K562 (cell line): Measurements from ENCODE around the gene MYG1. TPM values are rescaled to one million over a fixed set of nuclear protein-coding genes. Genes with fewer than 3 reads are reported as not detected.

Source experiments
- ATF7 ChIP-seq: fragments of 450-650 bp; IDR thresholded peaks from 2 replicates; pipeline ENCODE4 v1.7.1; 2014; ENCODE audit warnings: mild to moderate bottlenecking, moderate library complexity
- CEBPG ChIP-seq, 3 experiments: fragments of 200-800 bp in 1 of 3; sonication (Bioruptor generic) in 1 of 3; sonication (generic) in 1 of 3; formaldehyde crosslinking in 1 of 3; IDR thresholded peaks in 2 of 3; conservative IDR thresholded peaks in 1 of 3; 2 replicates each; pipeline versions ENCODE4 v1.6.1 to v1.8.0; 2016 to 2022; ENCODE audit warnings: missing compliant biosample characterization in 2 of 3, missing genetic modification characterization in 2 of 3, mild to moderate bottlenecking in 1 of 3, missing genetic modification reagents in 1 of 3
- EGR1 ChIP-seq: fragments of 450-650 bp; conservative IDR thresholded peaks from 2 replicates; pipeline ENCODE4 v1.6.1; 2017; ENCODE audit warnings: mild to moderate bottlenecking
- GTF2E2 ChIP-seq: fragments of 200-800 bp; sonication (Bioruptor generic); IDR thresholded peaks from 2 replicates; pipeline ENCODE4 v1.6.1; 2016; ENCODE audit warnings: missing genetic modification characterization, missing compliant biosample characterization
- HDAC1 ChIP-seq, 2 experiments: fragments of 450-650 bp; IDR thresholded peaks; 2 replicates each; pipeline ENCODE4 v1.6.1; 2016 to 2017; ENCODE audit warnings: inconsistent platforms in 1 of 2, mild to moderate bottlenecking in 1 of 2, moderate library complexity in 1 of 2
- HDAC2 ChIP-seq: fragments of 450-650 bp; IDR thresholded peaks from 2 replicates; pipeline ENCODE4 v1.6.1; 2016; ENCODE audit warnings: mild to moderate bottlenecking
- KDM5B ChIP-seq: fragments of 200-600 bp; sonication (generic); IDR thresholded peaks from 2 replicates; pipeline ENCODE4 v1.6.1; 2012; ENCODE audit warnings: low read depth, mild to moderate bottlenecking, moderate library complexity, low read length, control low read depth, inconsistent platforms; ENCODE audit not compliant: insufficient replicate concordance
- MEIS2 ChIP-seq: fragments of 450-650 bp; IDR thresholded peaks from 2 replicates; pipeline ENCODE4 v1.6.1; 2014; ENCODE audit warnings: mild to moderate bottlenecking; ENCODE audit not compliant: partially characterized antibody
- POLR2G ChIP-seq: fragments of 200-400 bp; formaldehyde crosslinking; IDR thresholded peaks from 2 replicates; pipeline ENCODE4 v1.6.1; 2017; ENCODE audit warnings: low read depth, mild to moderate bottlenecking, antibody characterized with exemption, low read length, moderate library complexity
- PYGO2 ChIP-seq: fragments of 450-650 bp; IDR thresholded peaks from 2 replicates; pipeline ENCODE4 v1.6.1; 2016; ENCODE audit warnings: mild to moderate bottlenecking, missing genetic modification characterization, moderate library complexity, missing compliant biosample characterization
- SAP30 ChIP-seq: fragments of 200-600 bp; sonication (generic); IDR thresholded peaks from 2 replicates; pipeline ENCODE4 v1.6.1; 2012; ENCODE audit warnings: borderline replicate concordance, low read depth, mild to moderate bottlenecking, moderate library complexity, low read length, control low read depth, inconsistent platforms; ENCODE audit not compliant: insufficient read depth, poor library complexity, severe bottlenecking
- SMAD1 ChIP-seq: fragments of 150-350 bp; IDR thresholded peaks from 2 replicates; pipeline ENCODE4 v1.6.1; 2014; ENCODE audit warnings: low read length, low read depth; ENCODE audit not compliant: partially characterized antibody
- TAF7 ChIP-seq: fragments of 450-650 bp; IDR thresholded peaks from 2 replicates; pipeline ENCODE4 v1.6.1; 2016; ENCODE audit warnings: missing genetic modification characterization, missing compliant biosample characterization
- TFAP4 ChIP-seq: sonication (generic); formaldehyde crosslinking; IDR thresholded peaks from 2 replicates; pipeline ENCODE4 v1.8.0; 2022; ENCODE audit warnings: missing genetic modification reagents, mild to moderate bottlenecking, moderate library complexity, borderline replicate concordance
- THRB ChIP-seq: fragments of 450-650 bp; formaldehyde crosslinking; conservative IDR thresholded peaks from 2 replicates; pipeline ENCODE4 v1.4.0; 2022; ENCODE audit warnings: mild to moderate bottlenecking, missing genetic modification characterization
- ZNF57 ChIP-seq: fragments of 450-650 bp; formaldehyde crosslinking; IDR thresholded peaks from 2 replicates; pipeline ENCODE4 v1.4.0; 2020; ENCODE audit warnings: mild to moderate bottlenecking, moderate library complexity
- ZNF785 ChIP-seq: fragments of 250-450 bp; sonication (Bioruptor Pico); IDR thresholded peaks from 2 replicates; pipeline ENCODE4 v1.4.0; 2020; ENCODE audit warnings: mild to moderate bottlenecking
- polyA plus RNA-seq, 8 experiments: library from polyadenylated mRNA; depleted of rRNA in 4 of 8; stranded (reverse) in 5 of 8; unstranded in 3 of 8; fragments of >200 nt; fragmentation: Nextera tagmentation in 2 of 8; fragmentation: Illumina TruSeq in 1 of 8; extraction: Ambion mirVana in 2 of 8; extraction: Trizol in 1 of 8; gene quantifications; 2 replicates each; pipeline versions ENCODE4 v1.2.1 to v1.2.3, GENCODE V29; 2011 to 2014; ENCODE audit warnings: inconsistent platforms in 1 of 8, missing spikeins in 1 of 8
- total RNA-seq, 7 experiments: library from RNA; depleted of rRNA in 6 of 7; stranded (reverse); fragments of >200 nt in 6 of 7; fragmentation: Illumina TruSeq in 2 of 7; extraction: Trizol in 2 of 7; gene quantifications; 2 replicates each; pipeline versions ENCODE4 v1.2.1 to v1.2.3, GENCODE V29; 2011 to 2021; ENCODE audit warnings: low replicate concordance in 1 of 7
- TF ChIP-seq, protein P1 (sequence below): fragments of 250-450 bp; sonication (Bioruptor Pico); IDR thresholded peaks from 2 replicates; pipeline ENCODE4 v1.5.0; 2022; ENCODE audit warnings: mild to moderate bottlenecking
- TF ChIP-seq, protein P2 (sequence below): sonication (generic); formaldehyde crosslinking; IDR thresholded peaks from 2 replicates; pipeline ENCODE4 v1.8.1; 2023; ENCODE audit warnings: mild to moderate bottlenecking, missing genetic modification reagents

The MYG1 gene
- total and polyA plus RNA-seq, 9 of the 15 experiments (the other 6 are each of a cell fraction or from before 2014, with no cell fraction given) = 0.45 to 5.6 (median 2.1) TPM

- TF ChIP-seq CEBPG (CRISPR knock-in tag; IDR thresholded peaks at IDR 0.05) (no peak), CEBPG (tag; conservative IDR thresholded peaks at IDR 0.05 in 1 of 2, IDR thresholded peaks at IDR 0.05 in 1 of 2) (no peak), HDAC1 (IDR thresholded peaks at IDR 0.05) (peak in 1 of 2 experiments; percentile 96; a peak in 2 of 4 replicates), ZNF57 (CRISPR knock-in tag) (no peak), SMAD1 (no peak), SAP30 (peak; percentile 80), MEIS2 (no peak), KDM5B (peak; percentile 90), HDAC2 (peak; percentile 80), TFAP4 (peak; percentile 90), EGR1 (peak; percentile 60), TAF7 (tag) (peak; percentile 95), ZNF785 (CRISPR knock-in tag) (no peak), THRB (CRISPR knock-in tag) (0 out of 2 replicates have a peak, but pooled peaks have one; percentile 69), PYGO2 (tag) (no peak), POLR2G (peak; percentile 77), GTF2E2 (tag) (no peak), ATF7 (peak; percentile 72)
- TF ChIP-seq, protein P1, sequence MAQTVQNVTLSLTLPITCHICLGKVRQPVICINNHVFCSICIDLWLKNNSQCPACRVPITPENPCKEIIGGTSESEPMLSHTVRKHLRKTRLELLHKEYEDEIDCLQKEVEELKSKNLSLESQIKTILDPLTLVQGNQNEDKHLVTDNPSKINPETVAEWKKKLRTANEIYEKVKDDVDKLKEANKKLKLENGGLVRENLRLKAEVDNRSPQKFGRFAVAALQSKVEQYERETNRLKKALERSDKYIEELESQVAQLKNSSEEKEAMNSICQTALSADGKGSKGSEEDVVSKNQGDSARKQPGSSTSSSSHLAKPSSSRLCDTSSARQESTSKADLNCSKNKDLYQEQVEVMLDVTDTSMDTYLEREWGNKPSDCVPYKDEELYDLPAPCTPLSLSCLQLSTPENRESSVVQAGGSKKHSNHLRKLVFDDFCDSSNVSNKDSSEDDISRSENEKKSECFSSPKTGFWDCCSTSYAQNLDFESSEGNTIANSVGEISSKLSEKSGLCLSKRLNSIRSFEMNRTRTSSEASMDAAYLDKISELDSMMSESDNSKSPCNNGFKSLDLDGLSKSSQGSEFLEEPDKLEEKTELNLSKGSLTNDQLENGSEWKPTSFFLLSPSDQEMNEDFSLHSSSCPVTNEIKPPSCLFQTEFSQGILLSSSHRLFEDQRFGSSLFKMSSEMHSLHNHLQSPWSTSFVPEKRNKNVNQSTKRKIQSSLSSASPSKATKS (CRISPR knock-in tag) = no peak
- TF ChIP-seq, protein P2, sequence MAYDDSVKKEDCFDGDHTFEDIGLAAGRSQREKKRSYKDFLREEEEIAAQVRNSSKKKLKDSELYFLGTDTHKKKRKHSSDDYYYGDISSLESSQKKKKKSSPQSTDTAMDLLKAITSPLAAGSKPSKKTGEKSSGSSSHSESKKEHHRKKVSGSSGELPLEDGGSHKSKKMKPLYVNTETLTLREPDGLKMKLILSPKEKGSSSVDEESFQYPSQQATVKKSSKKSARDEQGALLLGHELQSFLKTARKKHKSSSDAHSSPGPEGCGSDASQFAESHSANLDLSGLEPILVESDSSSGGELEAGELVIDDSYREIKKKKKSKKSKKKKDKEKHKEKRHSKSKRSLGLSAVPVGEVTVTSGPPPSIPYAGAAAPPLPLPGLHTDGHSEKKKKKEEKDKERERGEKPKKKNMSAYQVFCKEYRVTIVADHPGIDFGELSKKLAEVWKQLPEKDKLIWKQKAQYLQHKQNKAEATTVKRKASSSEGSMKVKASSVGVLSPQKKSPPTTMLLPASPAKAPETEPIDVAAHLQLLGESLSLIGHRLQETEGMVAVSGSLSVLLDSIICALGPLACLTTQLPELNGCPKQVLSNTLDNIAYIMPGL (CRISPR knock-in tag) = peak; percentile 75; the same call in 1 of the 2 replicates
These were observed 4.2 kb upstream of the MYG1 start, which contains the start of gene PFDN5 (continued) for GRCh38 chr12:53295070-53295890.
